Superior temporal gyrus (tissue), 1 donor: ENCODE measurements around the gene LRIF1.
"Not testable (repeated sequence)": the region's sequence is repeated elsewhere in the genome, so short reads cannot be mapped to it uniquely, and the experiment has no call there.

Experiments used
- DNase-seq: peaks from one replicate; pipeline ENCODE4 v3.0.0-alpha.2; 2016; ENCODE audit errors: extremely low spot score

The LRIF1 gene

GRCh38 chr1:110948038-110948810 is 15.5 kb downstream of the LRIF1 start:
- DNase-seq: no peak

- DNase-seq: no peak
These were observed 18.1 kb downstream of the LRIF1 start for GRCh38 chr1:110945626-110946025.

GRCh38 chr1:110944806-110945205 is 18.9 kb downstream of the LRIF1 start:
- no peak for DNase-seq

- no peak for DNase-seq
These were observed 27.2 kb downstream of the LRIF1 start for GRCh38 chr1:110936567-110936966.

GRCh38 chr1:110931097-110931496 is 32.6 kb downstream of the LRIF1 start:
- not testable (repeated sequence) for DNase-seq

GRCh38 chr1:110928904-110929303 is 34.8 kb downstream of the LRIF1 start:
- no peak for DNase-seq

- no peak for DNase-seq
These were observed 35.5 kb downstream of the LRIF1 start for GRCh38 chr1:110928191-110928590.

- DNase-seq: no peak
These were observed 36.1 kb downstream of the LRIF1 start for GRCh38 chr1:110927484-110928075.

- DNase-seq: no peak
These were observed 41.8 kb downstream of the LRIF1 start for GRCh38 chr1:110921953-110922352.

- DNase-seq: no peak
These were observed 45.7 kb downstream of the LRIF1 start for GRCh38 chr1:110918016-110918415.

GRCh38 chr1:110916669-110917306 is 46.9 kb downstream of the LRIF1 start:
- DNase-seq: no peak

- DNase-seq: no peak
These were observed 47.5 kb downstream of the LRIF1 start for GRCh38 chr1:110916274-110916668.

- no peak for DNase-seq
These were observed 47.9 kb downstream of the LRIF1 start for GRCh38 chr1:110915804-110916203.

- no peak for DNase-seq
These were observed 49.0 kb downstream of the LRIF1 start for GRCh38 chr1:110914676-110915075.

GRCh38 chr1:110912784-110913183 is 50.9 kb downstream of the LRIF1 start:
- DNase-seq: no peak

GRCh38 chr1:110903853-110904500 is 59.7 kb downstream of the LRIF1 start:
- no peak for DNase-seq

GRCh38 chr1:110902820-110903463 is 60.8 kb downstream of the LRIF1 start:
- DNase-seq: no peak

- no peak for DNase-seq
These were observed 64.3 kb downstream of the LRIF1 start for GRCh38 chr1:110899458-110899843.

GRCh38 chr1:110898734-110899457 is 64.8 kb downstream of the LRIF1 start:
- DNase-seq: no peak

GRCh38 chr1:110897681-110898080 is 66.0 kb downstream of the LRIF1 start:
- no peak for DNase-seq
